HCT116 (cell line): ENCODE results near the gene RAMP2. TPM values are rescaled to one million over a fixed set of nuclear protein-coding genes. Genes with fewer than 3 reads are reported as not detected.

Source experiments
- ATAC-seq: fragments of 200-7000 bp; cut with Tn5 transposase; 2 replicates; pipeline ENCODE4 v1.9.1; 2020; ENCODE audit warnings: mild to moderate bottlenecking, moderate library complexity
- BruUV-seq: library from RNA; stranded (reverse); fragments of 400-500 nt; replicated peaks from 2 replicates; lab custom pipeline; 2021; lab: Mats Ljungman, UMichigan
- CTCF ChIA-PET: fragments of 300-600 bp; sonication (Branson Sonifier 250); formaldehyde crosslinking; loops from one replicate; lab custom pipeline; 2021; ENCODE audit warnings: antibody characterized with exemption; lab: Charles Lee
- POLR2A ChIA-PET: fragments of 300-600, 350-600 bp; sonication (Branson Sonifier 250); formaldehyde crosslinking; loops from one replicate; lab custom pipeline; 2021; ENCODE audit warnings: antibody characterized with exemption; lab: Charles Lee
- RAD21 ChIA-PET, 2 experiments: fragments of 300-600 bp; sonication (Branson Sonifier 250); formaldehyde crosslinking; loops; one replicate each; lab custom pipeline; 2023; ENCODE audit warnings: low total read pairs in 2 of 2; ENCODE audit not compliant: uncharacterized antibody in 2 of 2, unreplicated experiment in 2 of 2, low non-redundant PET in 1 of 2; lab: Charles Lee
- DNase-seq: peaks from one replicate; pipeline ENCODE4 v3.0.0-alpha.2; 2010; ENCODE audit warnings: low read depth, low spot score
- H2AFZ ChIP-seq: fragments of 200-600 bp; shearing (Covaris generic), sonication (generic); 2 replicates; pipeline ENCODE4 v1.6.1; 2017; ENCODE audit warnings: low read depth, mixed run types, mixed read lengths, antibody characterized with exemption, low read length; ENCODE audit not compliant: poor library complexity, severe bottlenecking
- H3K27ac ChIP-seq: 2 replicates; pipeline ENCODE4 v1.5.1; 2012; ENCODE audit warnings: low read depth, low read length
- H3K27me3 ChIP-seq: fragments of 200-600 bp; sonication (generic); 2 replicates; pipeline ENCODE4 v1.6.1; 2016; ENCODE audit warnings: mixed run types, low read length, mixed read lengths; ENCODE audit not compliant: insufficient read depth
- H3K36me3 ChIP-seq, 2 experiments: fragments of 200-500 bp in 1 of 2; fragments of 200-600 bp in 1 of 2; sonication (Bioruptor generic) in 1 of 2; sonication (generic) in 1 of 2; 2 replicates each; pipeline versions ENCODE4 v1.5.1 to v1.6.1; 2014 to 2016; ENCODE audit warnings: low read length in 2 of 2, inconsistent platforms in 1 of 2, mixed read lengths in 1 of 2, mixed run types in 1 of 2; ENCODE audit not compliant: insufficient read depth in 2 of 2, control insufficient read depth in 1 of 2
- H3K4me1 ChIP-seq, 2 experiments: fragments of 200-600 bp in 1 of 2; sonication (generic) in 1 of 2; 2 replicates each; pipeline versions ENCODE4 v1.5.1 to v1.6.1; 2012 to 2017; ENCODE audit warnings: low read length in 2 of 2, inconsistent platforms in 1 of 2, mild to moderate bottlenecking in 1 of 2, mixed read lengths in 1 of 2, mixed run types in 1 of 2, moderate library complexity in 1 of 2; ENCODE audit not compliant: insufficient read depth in 2 of 2, control insufficient read depth in 1 of 2
- H3K4me2 ChIP-seq: fragments of 200-600 bp; sonication (generic); 2 replicates; pipeline ENCODE4 v1.6.1; 2017; ENCODE audit warnings: mixed run types, low read length, mixed read lengths
- H3K4me3 ChIP-seq, 2 experiments: fragments of 200-600 bp in 1 of 2; sonication (generic) in 1 of 2; replicated peaks in 1 of 2; 2 replicates each; pipeline ENCODE4 v1.5.1; 2011 to 2016; ENCODE audit warnings: low read length in 2 of 2, control low read depth in 1 of 2, low read depth in 1 of 2, mild to moderate bottlenecking in 1 of 2, mixed read lengths in 1 of 2, mixed run types in 1 of 2
- H3K79me2 ChIP-seq: fragments of 200-600 bp; sonication (generic); 2 replicates; pipeline ENCODE4 v1.6.1; 2017; ENCODE audit warnings: mild to moderate bottlenecking, mixed run types, low read length, moderate library complexity, mixed read lengths; ENCODE audit not compliant: insufficient read depth
- H3K9ac ChIP-seq: fragments of 200-600 bp; sonication (generic); 2 replicates; pipeline ENCODE4 v1.6.1; 2016; ENCODE audit warnings: low read length, mixed read lengths
- H3K9me2 ChIP-seq: fragments of 200-600 bp; sonication (generic), shearing (Covaris generic); 2 replicates; pipeline ENCODE4 v1.6.1; 2017; ENCODE audit warnings: mixed run types, mild to moderate bottlenecking, moderate library complexity; ENCODE audit not compliant: insufficient read depth
- H3K9me3 ChIP-seq, 2 experiments: fragments of 200-500 bp in 1 of 2; fragments of 200-600 bp in 1 of 2; sonication (Bioruptor generic) in 1 of 2; sonication (generic) in 1 of 2; 2 replicates each; pipeline ENCODE4 v1.6.1; 2014 to 2017; ENCODE audit warnings: low read length in 2 of 2, mixed read lengths in 2 of 2, inconsistent platforms in 1 of 2, low read depth in 1 of 2, mild to moderate bottlenecking in 1 of 2, mixed run types in 1 of 2, moderate library complexity in 1 of 2; ENCODE audit not compliant: control insufficient read depth in 1 of 2, insufficient read depth in 1 of 2
- H4K20me1 ChIP-seq: fragments of 200-600 bp; sonication (generic), shearing (Covaris generic); 2 replicates; pipeline ENCODE4 v1.6.1; 2017; ENCODE audit warnings: mixed run types, mild to moderate bottlenecking, moderate library complexity; ENCODE audit not compliant: insufficient read depth
- TCF7L2 ChIP-seq: IDR thresholded peaks from 2 replicates; pipeline ENCODE4 v1.7.0; 2011; ENCODE audit warnings: borderline replicate concordance, inconsistent platforms; ENCODE audit not compliant: insufficient read depth, insufficient read length; ENCODE audit errors: extremely low read depth
- intact Hi-C: fragments of 100-400 bp; cut with micrococcal nuclease; formaldehyde crosslinking; loops from 2 replicates; pipeline ENCODE4 v1.10.0; 2022
- total RNA-seq: library from RNA; stranded (reverse); gene quantifications from one replicate; pipeline ENCODE4 v1.2.1, GENCODE V29; 2021; ENCODE audit not compliant: unreplicated experiment

The RAMP2 gene
- total RNA-seq, 1 experiment from 2014 or later, result not detected

DNA sequence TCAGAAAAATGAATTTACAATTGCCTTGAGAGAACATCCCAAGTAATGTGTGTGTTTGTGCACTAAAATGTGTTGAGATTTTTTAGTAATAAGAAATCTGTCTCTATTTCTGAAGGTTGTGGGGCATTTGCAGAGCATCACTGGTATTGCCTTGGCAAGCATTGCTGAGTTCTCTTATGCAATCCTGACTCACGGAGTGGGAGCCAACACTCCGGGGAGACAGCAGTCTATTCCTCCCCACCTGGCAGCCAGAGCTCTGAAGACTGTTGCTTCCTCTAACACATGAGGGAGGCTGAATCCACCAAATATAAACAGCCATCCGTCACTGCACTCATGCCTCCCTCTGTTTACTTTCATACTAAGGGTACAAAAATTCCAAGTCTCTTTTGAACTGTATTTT is 48.2 kb downstream of the RAMP2 start:
- RAD21 ChIA-PET, result no interaction called here
- POLR2A ChIA-PET, result no interaction called here
- no peak for ATAC-seq
- no peaks in the 10 kb centered on the region for H3K9me3 ChIP-seq
- no TSS peak for BruUV-seq
- H3K9ac ChIP-seq, result no peak overlapping the region
- H3K4me1 ChIP-seq, result no peaks in the 10 kb centered on the region
- H3K36me3 ChIP-seq, result peaks cover 20 to 21% of the 10 kb centered on the region in 2 experiments
- no peak for DNase-seq
- H3K9me2 ChIP-seq, result no peaks in the 10 kb centered on the region
- H3K27ac ChIP-seq, result no peak overlapping the region
- H3K27me3 ChIP-seq, result no peaks in the 10 kb centered on the region
- H2AFZ ChIP-seq, result no peak overlapping the region
- no peak overlapping the region for H3K4me2 ChIP-seq
- CTCF ChIA-PET, result no interaction called here
- H4K20me1 ChIP-seq, result no peaks in the 10 kb centered on the region
- no peaks in the 10 kb centered on the region for H3K79me2 ChIP-seq
- intact Hi-C loops, result no loop called here
- no peak for TF ChIP-seq TCF7L2
- H3K4me3 ChIP-seq, result no peak overlapping the region

Other genes with a start within 250 kb of the RAMP2 start
- 17.7 TPM for gene NAGLU, start 225.0 kb upstream of the RAMP2 start, total RNA-seq
- gene HSD17B1, start 208.3 kb upstream of the RAMP2 start, total RNA-seq, result 1.4 TPM
- 137 TPM for gene COASY, start 199.1 kb upstream of the RAMP2 start, total RNA-seq
- 47.9 TPM for gene MLX, start 194.1 kb upstream of the RAMP2 start, total RNA-seq
- 24.3 TPM for gene PSMC3IP, start 183.5 kb upstream of the RAMP2 start, total RNA-seq
- 38.5 TPM for gene RETREG3, start 151.9 kb upstream of the RAMP2 start, total RNA-seq
- 139 TPM for gene TUBG1, start 151.5 kb upstream of the RAMP2 start, total RNA-seq
- 20.9 TPM for gene TUBG2, start 101.9 kb upstream of the RAMP2 start, total RNA-seq
- gene PLEKHH3, start 84.2 kb upstream of the RAMP2 start, total RNA-seq, result 66.3 TPM
- 0.66 TPM for gene CCR10, start 79.4 kb upstream of the RAMP2 start, total RNA-seq
- 6.4 TPM for gene CNTNAP1, start 78.7 kb upstream of the RAMP2 start, total RNA-seq
- 29.3 TPM for gene EZH1, start 16.2 kb upstream of the RAMP2 start, total RNA-seq
- gene VPS25, start 12.2 kb downstream of the RAMP2 start, total RNA-seq, result 57.0 TPM
- 4.5 TPM for gene WNK4, start 19.4 kb downstream of the RAMP2 start, total RNA-seq
- gene COA3, start 37.5 kb downstream of the RAMP2 start, total RNA-seq, result 37.1 TPM
- not detected for gene CNTD1, start 37.6 kb downstream of the RAMP2 start, total RNA-seq
- 84.3 TPM for gene BECN1, start 63.1 kb downstream of the RAMP2 start, total RNA-seq
- gene PSME3, start 72.2 kb downstream of the RAMP2 start, total RNA-seq, result 163 TPM
- 8.0 TPM for gene AOC2, start 83.4 kb downstream of the RAMP2 start, total RNA-seq
- 5.9 TPM for gene AOC3, start 90.0 kb downstream of the RAMP2 start, total RNA-seq
- gene G6PC1, start 139.6 kb downstream of the RAMP2 start, total RNA-seq, result 0.10 TPM
- 65.9 TPM for gene AARSD1, start 203.2 kb downstream of the RAMP2 start, total RNA-seq
- gene PTGES3L, start 218.9 kb downstream of the RAMP2 start, total RNA-seq, result 1.7 TPM
- 13.0 TPM for gene RUNDC1, start 219.3 kb downstream of the RAMP2 start, total RNA-seq
- 1,295 TPM for gene RPL27, start 237.2 kb downstream of the RAMP2 start, total RNA-seq
- gene IFI35, start 245.6 kb downstream of the RAMP2 start, total RNA-seq, result 14.8 TPM